GM12891 (cell line): ENCODE measurements around the gene SMPX.

Experiments
- PAX5 ChIP-seq: IDR thresholded peaks from 2 replicates; pipeline ENCODE4 v1.6.1; 2011; ENCODE audit warnings: low read length, moderate library complexity, mild to moderate bottlenecking; ENCODE audit not compliant: insufficient read depth, severe bottlenecking
- POLR2A ChIP-seq: IDR thresholded peaks from 2 replicates; pipeline ENCODE4 v1.6.1; 2011; ENCODE audit warnings: low read depth, low read length, control low read depth
- POLR2AphosphoS5 ChIP-seq: IDR thresholded peaks from 2 replicates; pipeline ENCODE4 v1.6.1; 2011; ENCODE audit warnings: low read depth, low read length, control low read depth
- TAF1 ChIP-seq: IDR thresholded peaks from 2 replicates; pipeline ENCODE4 v1.6.1; 2011; ENCODE audit warnings: low read depth, low read length, control low read depth

DNA sequence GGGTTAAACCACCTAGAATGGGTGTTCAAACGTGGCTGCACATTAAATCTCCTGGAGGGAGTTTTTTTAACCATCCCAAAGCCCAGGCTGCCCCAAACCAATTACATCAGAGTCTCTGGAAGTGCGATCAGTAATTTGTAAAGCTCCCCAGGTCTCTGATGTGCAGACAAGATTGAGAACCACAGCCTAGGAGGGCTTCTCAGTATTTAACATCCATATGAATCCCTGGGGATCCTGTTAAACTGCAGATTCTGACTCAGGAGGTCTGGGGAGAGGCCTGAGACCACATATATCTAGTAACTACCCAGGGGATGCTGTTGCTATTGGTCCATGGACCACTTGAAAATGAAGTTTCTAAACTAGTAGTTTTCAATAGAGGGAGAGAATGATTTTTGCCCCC is 42.6 kb downstream of the SMPX start:
- no peak for TF ChIP-seq POLR2AphosphoS5
- no peak for TF ChIP-seq TAF1
- no peak for TF ChIP-seq POLR2A
- TF ChIP-seq PAX5 = no peak
